ENCODE measurements around the gene PRAF2. TPM values are rescaled to one million over a fixed set of nuclear protein-coding genes. Genes with fewer than 3 reads are reported as not detected.

Gene PRAF2
- total RNA-seq, 1 donor from 2014 or later, result 2.6 TPM

DNA sequence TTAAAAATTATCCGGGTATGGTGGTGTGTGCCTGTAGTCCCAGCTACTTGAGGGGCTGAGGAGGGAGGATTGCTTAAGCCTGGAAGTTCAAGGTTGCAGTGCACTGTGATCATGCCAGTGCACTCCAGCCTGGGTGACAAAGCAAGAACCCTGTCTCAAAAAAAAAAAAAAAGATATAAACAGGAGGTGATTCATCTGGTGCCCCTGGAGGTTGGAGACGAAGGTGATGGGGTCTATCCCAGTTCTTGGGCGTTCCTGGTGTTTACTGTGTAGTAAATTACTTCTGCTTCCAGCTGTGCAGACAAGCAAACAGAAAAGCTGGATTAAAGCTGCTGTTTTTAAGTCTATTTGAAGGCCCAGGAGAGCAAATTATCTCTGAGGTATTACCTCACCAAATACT is 29.8 kb upstream of the PRAF2 start:
- TF ChIP-seq, protein P1, sequence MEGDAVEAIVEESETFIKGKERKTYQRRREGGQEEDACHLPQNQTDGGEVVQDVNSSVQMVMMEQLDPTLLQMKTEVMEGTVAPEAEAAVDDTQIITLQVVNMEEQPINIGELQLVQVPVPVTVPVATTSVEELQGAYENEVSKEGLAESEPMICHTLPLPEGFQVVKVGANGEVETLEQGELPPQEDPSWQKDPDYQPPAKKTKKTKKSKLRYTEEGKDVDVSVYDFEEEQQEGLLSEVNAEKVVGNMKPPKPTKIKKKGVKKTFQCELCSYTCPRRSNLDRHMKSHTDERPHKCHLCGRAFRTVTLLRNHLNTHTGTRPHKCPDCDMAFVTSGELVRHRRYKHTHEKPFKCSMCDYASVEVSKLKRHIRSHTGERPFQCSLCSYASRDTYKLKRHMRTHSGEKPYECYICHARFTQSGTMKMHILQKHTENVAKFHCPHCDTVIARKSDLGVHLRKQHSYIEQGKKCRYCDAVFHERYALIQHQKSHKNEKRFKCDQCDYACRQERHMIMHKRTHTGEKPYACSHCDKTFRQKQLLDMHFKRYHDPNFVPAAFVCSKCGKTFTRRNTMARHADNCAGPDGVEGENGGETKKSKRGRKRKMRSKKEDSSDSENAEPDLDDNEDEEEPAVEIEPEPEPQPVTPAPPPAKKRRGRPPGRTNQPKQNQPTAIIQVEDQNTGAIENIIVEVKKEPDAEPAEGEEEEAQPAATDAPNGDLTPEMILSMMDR (IDR thresholded peaks at IDR 0.05; ENCODE audit: insufficient read depth, low read length, severe bottlenecking), result no peak
- DNase-seq (ENCODE audit: low read depth), result no peak
- no peak for FAIRE-seq
- Histone ChIP-seq H3K36me3 (ENCODE audit: control insufficient read depth, insufficient read depth, low read length) (no peaks in the 10 kb centered on the region), H3K27me3 (ENCODE audit: control insufficient read depth, insufficient read depth, low read length) (no peaks in the 10 kb centered on the region), H3K4me3 (ENCODE audit: low read depth, low read length) (no peak overlapping the region)

DNA sequence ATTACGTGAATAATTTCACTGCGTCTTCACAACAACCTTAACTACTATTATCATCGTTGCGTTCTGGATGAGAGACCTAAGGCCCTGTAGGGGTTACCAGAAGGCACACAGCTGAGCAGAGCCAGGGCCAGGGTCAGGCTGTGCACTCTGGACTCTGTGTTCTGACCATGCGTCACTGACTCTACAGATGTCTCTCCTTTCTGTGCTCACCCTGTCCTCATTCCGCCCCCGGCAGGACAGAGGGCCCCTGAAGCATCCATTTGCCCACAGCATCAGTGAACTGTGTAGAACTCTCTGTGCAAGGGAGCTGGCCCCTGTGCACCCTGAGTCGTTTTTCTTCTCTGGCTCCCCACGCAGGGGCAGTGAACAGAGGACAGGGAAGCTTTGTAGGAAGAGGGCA is 28.4 kb upstream of the PRAF2 start:
- TF ChIP-seq, protein P1 (IDR thresholded peaks at IDR 0.05; ENCODE audit: insufficient read depth, low read length, severe bottlenecking), result no peak
- no peak for FAIRE-seq
- Histone ChIP-seq H3K4me3 (ENCODE audit: low read depth, low read length) (no peak overlapping the region), H3K27me3 (ENCODE audit: control insufficient read depth, insufficient read depth, low read length) (no peaks in the 10 kb centered on the region), H3K36me3 (ENCODE audit: control insufficient read depth, insufficient read depth, low read length) (no peaks in the 10 kb centered on the region)
- DNase-seq (ENCODE audit: low read depth), result no peak

DNA sequence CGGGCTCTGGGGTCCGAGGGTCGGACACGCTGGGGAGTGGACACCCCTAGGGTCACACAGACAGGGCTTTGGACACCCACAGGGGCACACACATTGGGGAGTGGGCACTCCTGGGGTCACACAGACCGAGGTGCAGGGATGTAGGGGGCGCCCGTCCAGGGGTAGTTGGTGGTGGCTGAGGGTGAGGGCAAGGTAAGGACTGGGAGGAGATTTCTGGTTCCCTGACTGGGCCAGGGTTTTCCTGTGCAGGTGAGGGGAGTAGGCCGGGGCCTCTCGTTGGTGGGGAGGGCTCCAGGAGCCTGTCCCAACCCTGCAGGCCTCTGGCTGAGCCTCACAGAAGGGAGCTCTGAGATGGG is 27.8 kb upstream of the PRAF2 start:
- no peak for FAIRE-seq
- H3K27me3 ChIP-seq (ENCODE audit: control insufficient read depth, insufficient read depth, low read length), result no peaks in the 10 kb centered on the region
- peak overlapping the region; percentile 68 for H3K4me3 ChIP-seq (ENCODE audit: low read depth, low read length)
- DNase-seq (ENCODE audit: low read depth), result no peak
- TF ChIP-seq, protein P1 (IDR thresholded peaks at IDR 0.05; ENCODE audit: insufficient read depth, low read length, severe bottlenecking), result no peak
- H3K36me3 ChIP-seq (ENCODE audit: control insufficient read depth, insufficient read depth, low read length), result no peaks in the 10 kb centered on the region

DNA sequence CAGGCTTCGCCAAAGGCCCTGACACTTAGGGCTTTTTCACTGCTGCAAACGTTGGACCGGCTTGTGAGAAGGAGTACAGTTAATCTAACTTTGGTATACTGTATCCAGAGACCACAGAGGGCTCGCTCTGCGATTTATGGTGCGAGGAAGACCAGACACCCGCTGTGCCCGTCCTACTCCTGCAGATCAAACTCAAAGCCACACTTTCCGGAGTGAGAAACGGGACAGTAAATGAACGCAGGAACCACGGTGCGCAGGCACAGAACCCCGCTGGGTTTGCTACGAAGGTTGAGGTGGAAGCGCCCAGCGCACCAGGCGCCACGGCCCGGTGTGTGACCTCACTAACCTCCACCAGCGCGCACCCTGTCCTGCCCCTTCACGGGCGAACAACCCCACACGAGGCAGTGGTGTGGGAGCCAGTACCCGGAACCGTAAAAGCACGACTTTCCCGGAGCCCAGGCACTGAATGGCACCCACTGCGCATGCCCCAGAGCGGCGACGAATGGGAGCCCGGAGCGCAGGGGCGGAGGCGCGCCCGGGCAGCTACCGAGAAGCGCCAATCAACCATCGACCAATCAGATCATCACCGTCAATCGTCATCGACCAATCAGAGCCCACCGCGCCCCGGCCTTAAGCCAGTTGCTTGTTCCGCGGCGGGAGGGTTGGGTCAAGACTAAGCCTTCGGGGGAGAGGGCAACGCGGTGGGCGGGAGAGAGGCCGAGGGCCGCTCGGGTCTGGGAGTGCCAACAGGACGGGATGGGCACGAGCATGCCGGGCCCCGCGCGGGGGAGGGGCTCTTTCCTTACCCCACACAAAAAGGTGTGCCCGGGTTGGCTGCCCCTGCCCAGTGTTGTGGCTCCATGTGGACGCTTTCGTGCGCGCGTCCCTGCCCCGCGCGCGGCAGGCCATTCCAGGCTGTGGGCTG is 27.2 kb upstream of the PRAF2 start:
- TF ChIP-seq, protein P1 (IDR thresholded peaks at IDR 0.05; ENCODE audit: insufficient read depth, low read length, severe bottlenecking), result no peak
- no peak for FAIRE-seq

DNA sequence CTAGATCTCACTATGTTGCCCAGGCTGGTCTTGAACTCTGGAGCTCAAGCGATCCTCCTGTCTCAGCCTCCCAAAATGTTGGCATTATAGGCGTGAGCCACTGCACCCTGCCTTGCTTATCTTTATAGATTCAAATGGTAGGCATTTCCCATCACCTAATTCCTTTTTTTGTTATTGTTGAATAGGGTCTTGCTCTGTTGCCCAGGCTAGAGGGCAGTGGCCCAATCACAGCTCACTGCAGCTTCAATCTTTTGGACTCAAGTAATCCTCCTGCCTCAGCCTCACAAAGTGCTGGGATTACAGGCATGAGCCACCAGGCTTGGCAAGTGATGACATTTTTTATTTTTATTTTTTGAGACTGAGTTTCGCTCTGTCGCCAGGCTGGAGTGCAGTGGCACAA is 22.6 kb upstream of the PRAF2 start:
- Histone ChIP-seq H3K36me3 (ENCODE audit: control insufficient read depth, insufficient read depth, low read length) (no peaks in the 10 kb centered on the region), H3K4me3 (ENCODE audit: low read depth, low read length) (no peak overlapping the region), H3K27me3 (ENCODE audit: control insufficient read depth, insufficient read depth, low read length) (no peaks in the 10 kb centered on the region)
- TF ChIP-seq, protein P1 (IDR thresholded peaks at IDR 0.05; ENCODE audit: insufficient read depth, low read length, severe bottlenecking), result no peak
- no peak for FAIRE-seq
- DNase-seq (ENCODE audit: low read depth), result no peak

More for the DNA sequence above, 27.2 kb upstream of the PRAF2 start:
- H3K27me3 ChIP-seq (ENCODE audit: control insufficient read depth, insufficient read depth, low read length), result no peaks in the 10 kb centered on the region
- H3K4me3 ChIP-seq (ENCODE audit: low read depth, low read length), result peak overlapping the region; percentile 68
- peak; percentile 84 for DNase-seq (ENCODE audit: low read depth)
- no peaks in the 10 kb centered on the region for H3K36me3 ChIP-seq (ENCODE audit: control insufficient read depth, insufficient read depth, low read length)

Data from bronchial epithelial cell (primary cell).